H9 (cell line): ENCODE measurements around the gene ABCD4. TPM values are rescaled to one million over a fixed set of nuclear protein-coding genes. Genes with fewer than 3 reads are reported as not detected.
A peak's percentile ranks its signal among the peaks of the same experiment; 100 is the strongest.

ENCODE experiments used
- DNase-seq: peaks from one replicate; pipeline ENCODE4 v3.0.0-alpha.2; 2017
- H2AFZ ChIP-seq: one replicate; pipeline ENCODE4 v1.6.1; 2013; ENCODE audit warnings: mild to moderate bottlenecking, low read length, control low read depth, moderate library complexity
- H2AK5ac ChIP-seq: 2 replicates; pipeline ENCODE4 v1.6.1; 2013; ENCODE audit warnings: low read length, control low read depth, mixed read lengths; ENCODE audit not compliant: insufficient read length
- H2BK120ac ChIP-seq: one replicate; pipeline ENCODE4 v1.6.1; 2013; ENCODE audit warnings: low read depth, mild to moderate bottlenecking, low read length, control low read depth, inconsistent platforms; ENCODE audit not compliant: poor library complexity, severe bottlenecking
- H2BK12ac ChIP-seq: 2 replicates; pipeline ENCODE4 v1.6.1; 2013; ENCODE audit warnings: low read length, control low read depth, mixed read lengths, low read depth; ENCODE audit not compliant: insufficient read length
- H2BK15ac ChIP-seq: 2 replicates; pipeline ENCODE4 v1.6.1; 2013; ENCODE audit warnings: low read depth, low read length, control low read depth
- H2BK20ac ChIP-seq: one replicate; pipeline ENCODE4 v1.6.1; 2013; ENCODE audit warnings: low read depth, mild to moderate bottlenecking, low read length, control low read depth, inconsistent platforms; ENCODE audit not compliant: poor library complexity, severe bottlenecking
- H2BK5ac ChIP-seq: 2 replicates; pipeline ENCODE4 v1.6.1; 2013; ENCODE audit warnings: low read length, control low read depth, mixed read lengths; ENCODE audit not compliant: insufficient read length
- H3K14ac ChIP-seq: 2 replicates; pipeline ENCODE4 v1.6.1; 2013; ENCODE audit warnings: low read length, control low read depth; ENCODE audit not compliant: insufficient read depth
- H3K18ac ChIP-seq: 2 replicates; pipeline ENCODE4 v1.6.1; 2013; ENCODE audit warnings: low read depth, mild to moderate bottlenecking, mixed read lengths, low read length, control low read depth; ENCODE audit not compliant: insufficient read length
- H3K23ac ChIP-seq: 2 replicates; pipeline ENCODE4 v1.6.1; 2013; ENCODE audit warnings: low read length, control low read depth, mixed read lengths, low read depth; ENCODE audit not compliant: insufficient read length
- H3K23me2 ChIP-seq: 2 replicates; pipeline ENCODE4 v1.6.1; 2013; ENCODE audit warnings: low read depth, mild to moderate bottlenecking, mixed read lengths, low read length, control low read depth; ENCODE audit not compliant: insufficient read length, poor library complexity, severe bottlenecking
- H3K27ac ChIP-seq: 2 replicates; pipeline ENCODE4 v1.5.1; 2013; ENCODE audit warnings: low read length, control low read depth, mixed read lengths, low read depth; ENCODE audit not compliant: insufficient read length
- H3K27me3 ChIP-seq: 2 replicates; pipeline ENCODE4 v1.6.1; 2013; ENCODE audit warnings: low read length, control low read depth, inconsistent platforms; ENCODE audit not compliant: insufficient read depth
- H3K4ac ChIP-seq: 2 replicates; pipeline ENCODE4 v1.6.1; 2013; ENCODE audit warnings: low read depth, mild to moderate bottlenecking, control low read depth, inconsistent platforms, low read length, moderate library complexity
- H3K4me1 ChIP-seq: 2 replicates; pipeline ENCODE4 v1.6.1; 2013; ENCODE audit warnings: low read length, control low read depth, inconsistent platforms; ENCODE audit not compliant: insufficient read depth
- H3K4me2 ChIP-seq: 2 replicates; pipeline ENCODE4 v1.6.1; 2013; ENCODE audit warnings: low read length, control low read depth, mixed read lengths; ENCODE audit not compliant: insufficient read length, insufficient read depth
- H3K56ac ChIP-seq: 2 replicates; pipeline ENCODE4 v1.6.1; 2013; ENCODE audit warnings: low read depth, mild to moderate bottlenecking, mixed read lengths, low read length, control low read depth; ENCODE audit not compliant: insufficient read length
- H3K79me1 ChIP-seq: 2 replicates; pipeline ENCODE4 v1.6.1; 2013; ENCODE audit warnings: low read depth, mild to moderate bottlenecking, moderate library complexity, low read length, control low read depth, inconsistent platforms; ENCODE audit not compliant: insufficient read depth, poor library complexity, severe bottlenecking
- H3K79me2 ChIP-seq: 2 replicates; pipeline ENCODE4 v1.6.1; 2013; ENCODE audit warnings: low read length, control low read depth, inconsistent platforms; ENCODE audit not compliant: insufficient read depth
- H3K9ac ChIP-seq: 2 replicates; pipeline ENCODE4 v1.6.1; 2013; ENCODE audit warnings: low read length, control low read depth, mixed read lengths; ENCODE audit not compliant: insufficient read length; ENCODE audit errors: extremely low read depth
- H3K9me3 ChIP-seq: one replicate; pipeline ENCODE4 v1.6.1; 2013; ENCODE audit warnings: low read depth, low read length, inconsistent platforms; ENCODE audit not compliant: control insufficient read depth
- H3T11ph ChIP-seq: one replicate; pipeline ENCODE4 v1.6.1; 2013; ENCODE audit warnings: mild to moderate bottlenecking, low read length, control low read depth, inconsistent platforms
- H4K20me1 ChIP-seq: one replicate; pipeline ENCODE4 v1.6.1; 2013; ENCODE audit not compliant: control insufficient read depth, insufficient read length, insufficient read depth
- H4K5ac ChIP-seq: 2 replicates; pipeline ENCODE4 v1.6.1; 2013; ENCODE audit warnings: low read depth, mild to moderate bottlenecking, mixed read lengths, low read length, control low read depth; ENCODE audit not compliant: insufficient read length
- H4K8ac ChIP-seq: replicated peaks from 2 replicates; pipeline ENCODE4 v1.6.1; 2013; ENCODE audit warnings: low read length, control low read depth, mixed read lengths, low read depth; ENCODE audit not compliant: insufficient read length
- H4K91ac ChIP-seq: 2 replicates; pipeline ENCODE4 v1.6.1; 2013; ENCODE audit warnings: low read depth, mild to moderate bottlenecking, moderate library complexity, mixed read lengths, low read length, control low read depth; ENCODE audit not compliant: insufficient read length
- H3K27ac Mint-ChIP-seq, 3 experiments: 2 replicates in 2 of 3; 3 replicates in 1 of 3; pipeline ENCODE4 v1.8.0; 2020 to 2021; ENCODE audit warnings: mixed read lengths in 3 of 3, mild to moderate bottlenecking in 1 of 3, moderate library complexity in 1 of 3
- H3K27me3 Mint-ChIP-seq: 2 replicates; pipeline ENCODE4 v1.8.0; 2021; ENCODE audit warnings: low read depth, mild to moderate bottlenecking, moderate library complexity, mixed read lengths
- H3K36me3 Mint-ChIP-seq, 3 experiments: 2 replicates in 2 of 3; 3 replicates in 1 of 3; pipeline ENCODE4 v1.8.0; 2020 to 2021; ENCODE audit warnings: low read depth in 3 of 3, mixed read lengths in 3 of 3; ENCODE audit not compliant: insufficient read depth in 1 of 3
- H3K4me1 Mint-ChIP-seq, 2 experiments: 2 replicates each; pipeline ENCODE4 v1.8.0; 2020; ENCODE audit warnings: mixed read lengths in 2 of 2
- H3K4me3 Mint-ChIP-seq, 2 experiments: 2 replicates in 1 of 2; 3 replicates in 1 of 2; pipeline ENCODE4 v1.8.0; 2020 to 2021; ENCODE audit warnings: mild to moderate bottlenecking in 2 of 2, mixed read lengths in 2 of 2, moderate library complexity in 1 of 2
- H3K9me3 Mint-ChIP-seq, 2 experiments: 2 replicates in 1 of 2; 3 replicates in 1 of 2; pipeline ENCODE4 v1.8.0; 2020; ENCODE audit warnings: mild to moderate bottlenecking in 2 of 2, mixed read lengths in 2 of 2, moderate library complexity in 1 of 2
- CTCF ChIP-seq: fragments of 200-600 bp; sonication (generic); conservative IDR thresholded peaks from 3 replicates; pipeline ENCODE4 v1.8.0; 2021; ENCODE audit warnings: antibody characterized with exemption, mild to moderate bottlenecking
- WGBS: extraction: QIAGEN DNeasy Blood & Tissue Kit; methylation state at CpG from one replicate; pipeline ENCODE4 v1.1.7; 2013; ENCODE audit warnings: missing lambda C conversion rate, low lambda C conversion rate, mixed read lengths; ENCODE audit not compliant: insufficient read length; ENCODE audit errors: extremely low coverage; 5-methylcytosine and 5-hydroxymethylcytosine counted together
- total RNA-seq: library from RNA; stranded (reverse); gene quantifications from 2 replicates; pipeline ENCODE4 v1.2.1, GENCODE V29; 2021

ABCD4 gene
- total RNA-seq, 1 experiment from 2014 or later = 80.9 TPM

- Histone ChIP-seq H2BK5ac (no peak overlapping the region), H3K23me2 (peaks cover 21% of the 10 kb centered on the region), H4K8ac (no peak overlapping the region), H2BK20ac (no peak overlapping the region), H3K4me1 (peaks cover 6% of the 10 kb centered on the region; the same call in 1 of the 2 replicates), H2AFZ (no peak overlapping the region), H3K4ac (no peak overlapping the region), H3K4me2 (peak overlapping the region; percentile 73), H3K14ac (no peak overlapping the region), H2BK12ac (no peak overlapping the region), H3T11ph (no peak overlapping the region), H3K18ac (no peak overlapping the region), H3K9ac (no peak overlapping the region), H3K56ac (no peak overlapping the region), H2BK15ac (no peak overlapping the region), H3K79me1 (no peaks in the 10 kb centered on the region), H3K23ac (no peak overlapping the region), H4K5ac (no peak overlapping the region), H3K27me3 (peaks cover 64% of the 10 kb centered on the region), H4K91ac (no peak overlapping the region), H2BK120ac (no peak overlapping the region), H3K9me3 (no peaks in the 10 kb centered on the region), H2AK5ac (no peak overlapping the region), H4K20me1 (no peaks in the 10 kb centered on the region), H3K27ac (no peak overlapping the region), H3K79me2 (no peaks in the 10 kb centered on the region)
- DNase-seq = no peak
- H3K4me1 Mint-ChIP-seq = peaks cover 38 to 66% of the 10 kb centered on the region in 2 experiments
- no peak for TF ChIP-seq CTCF
- H3K4me3 Mint-ChIP-seq = peak overlapping the region; percentile 18 to 80; a peak in 4 of 5 replicates
- peaks cover 100% of the 10 kb centered on the region for H3K27me3 Mint-ChIP-seq
- no peak overlapping the region for H3K27ac Mint-ChIP-seq
- no peaks in the 10 kb centered on the region; a peak in 2 of 5 replicates for H3K9me3 Mint-ChIP-seq
- H3K36me3 Mint-ChIP-seq = no peaks in the 10 kb centered on the region; a peak in 1 of 7 replicates
- no CpG with 5 or more reads among the region's 28 CpGs for WGBS
These were observed 60.5 kb downstream of the ABCD4 start for GRCh38 chr14:74242021-74242779.
